ENCODE measurements around the gene VNN1.
"Not testable (repeated sequence)": the region's sequence is repeated elsewhere in the genome, so short reads cannot be mapped to it uniquely, and the experiment has no call there.

The VNN1 gene

GRCh38 chr6:132666118-132666517, 47.7 kb downstream of the VNN1 start:
- DNase-seq = no peak

- DNase-seq = no peak
Observed at GRCh38 chr6:132664309-132665034, 49.4 kb downstream of the VNN1 start.

GRCh38 chr6:132663661-132664060, 50.2 kb downstream of the VNN1 start:
- DNase-seq = no peak

DNA sequence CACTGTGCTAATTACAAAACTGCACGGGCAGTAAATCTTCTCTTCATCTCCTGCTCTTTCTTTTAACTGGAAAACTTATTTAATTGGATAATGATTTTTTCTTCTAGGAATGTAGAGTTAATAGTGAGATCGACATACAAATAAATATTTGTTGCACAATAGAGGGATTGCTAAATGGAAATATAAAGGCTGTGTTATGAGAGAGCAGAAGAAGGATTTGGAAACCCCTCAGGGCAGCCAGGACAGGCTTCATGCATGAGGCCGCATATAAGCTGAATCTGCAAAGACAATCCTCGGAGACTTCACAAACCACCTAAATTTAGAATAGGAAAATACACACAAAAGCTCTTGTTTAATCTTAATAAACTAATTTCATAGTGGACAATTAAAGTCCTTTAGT, 51.9 kb downstream of the VNN1 start:
- DNase-seq = no peak

DNA sequence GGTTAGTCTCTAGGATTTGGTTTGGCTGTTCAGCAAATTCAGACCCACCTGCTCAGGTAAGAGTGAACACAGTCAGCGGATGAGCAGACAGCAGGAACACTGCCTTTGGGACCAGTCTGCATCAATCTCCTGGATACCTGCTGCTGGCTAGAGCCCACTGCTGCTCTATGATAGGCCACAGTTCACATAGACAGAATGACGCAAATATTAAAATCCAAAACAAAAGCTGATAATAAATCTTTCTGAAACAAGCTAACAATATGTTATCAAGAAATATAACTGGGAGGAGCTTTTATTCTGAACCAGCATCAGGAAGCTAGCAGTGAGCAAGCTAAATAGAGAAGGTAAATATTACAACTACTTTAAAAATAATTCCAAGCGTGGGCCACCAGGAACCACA, 54.8 kb downstream of the VNN1 start, which contains the start of gene TAAR1:
TAAR1 (minus strand) TSS at position 101 of the 400 bp plus-strand sequence. CDS start 13,179 bp downstream, outside the sequence.
- no peak for DNase-seq

- no peak for DNase-seq
Observed at GRCh38 chr6:132651062-132651461, 62.8 kb downstream of the VNN1 start.

DNA sequence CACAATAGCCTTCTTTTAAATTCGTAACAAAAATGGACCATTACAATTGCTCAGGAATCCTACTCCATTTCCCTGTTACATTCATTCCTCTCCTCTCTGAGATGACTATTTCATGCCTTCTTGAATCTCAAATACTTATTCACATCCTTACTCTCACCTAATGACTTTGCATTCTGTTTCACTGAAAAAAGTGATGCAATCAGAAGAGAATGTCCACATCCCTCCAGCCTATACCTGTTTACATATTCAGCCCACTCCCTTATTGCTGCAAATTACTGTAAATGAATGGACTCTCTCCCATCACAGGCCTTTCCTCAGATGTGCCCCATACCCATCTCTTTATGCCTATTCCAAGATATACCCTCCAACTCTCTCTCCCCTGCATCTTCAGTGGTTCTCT, 63.4 kb downstream of the VNN1 start:
- DNase-seq = no peak

- no peak for DNase-seq
Observed at GRCh38 chr6:132648828-132649227, 65.0 kb downstream of the VNN1 start.

- peak; percentile 22 for DNase-seq
Observed at GRCh38 chr6:132648356-132648755, 65.5 kb downstream of the VNN1 start.

DNA sequence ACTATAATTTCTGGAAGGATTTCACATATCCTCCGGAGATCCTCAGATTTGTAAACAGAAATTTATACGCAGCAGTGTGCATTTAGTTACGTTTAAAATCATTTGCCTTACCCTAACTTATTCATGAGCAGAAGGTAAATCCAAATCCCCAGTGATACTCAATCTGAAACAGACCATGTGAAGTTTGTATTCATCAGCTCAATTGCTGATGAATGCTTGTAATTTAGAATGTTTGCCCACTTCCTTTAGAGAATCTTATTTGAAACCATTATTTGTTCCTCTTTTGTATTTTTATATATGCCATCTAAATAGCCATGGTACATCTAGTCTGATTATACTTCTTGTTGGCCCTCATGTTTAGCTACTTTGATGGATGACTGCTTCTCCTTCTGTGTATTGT, 70.3 kb downstream of the VNN1 start:
- DNase-seq = no peak

- DNase-seq = not testable (repeated sequence)
Observed at GRCh38 chr6:132637135-132637534, 76.7 kb downstream of the VNN1 start.

- not testable (repeated sequence) for DNase-seq
Observed at GRCh38 chr6:132635906-132636305, 77.9 kb downstream of the VNN1 start.

DNA sequence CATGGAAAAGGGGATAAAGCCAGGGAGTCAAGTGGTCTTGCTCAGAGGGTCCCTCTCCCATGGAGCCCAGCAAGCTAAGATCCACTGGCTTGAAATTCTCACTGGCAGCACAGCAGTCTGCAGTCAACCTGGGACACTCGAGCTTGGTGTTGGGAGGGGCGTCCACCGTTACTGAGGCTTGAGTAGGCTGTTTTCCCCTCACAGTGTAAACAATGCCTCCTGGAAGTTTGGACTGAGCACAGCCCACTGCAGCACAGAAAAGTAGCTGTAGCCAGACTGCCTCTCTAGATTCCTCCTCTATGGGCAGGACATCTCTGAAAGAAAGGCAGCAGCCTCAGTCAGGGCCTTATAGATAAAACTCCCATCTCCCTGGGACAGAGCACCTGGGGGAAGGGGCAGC, 78.6 kb downstream of the VNN1 start:
- DNase-seq = not testable (repeated sequence)

GRCh38 chr6:132634796-132635195, 79.1 kb downstream of the VNN1 start:
- DNase-seq = no peak

DNA sequence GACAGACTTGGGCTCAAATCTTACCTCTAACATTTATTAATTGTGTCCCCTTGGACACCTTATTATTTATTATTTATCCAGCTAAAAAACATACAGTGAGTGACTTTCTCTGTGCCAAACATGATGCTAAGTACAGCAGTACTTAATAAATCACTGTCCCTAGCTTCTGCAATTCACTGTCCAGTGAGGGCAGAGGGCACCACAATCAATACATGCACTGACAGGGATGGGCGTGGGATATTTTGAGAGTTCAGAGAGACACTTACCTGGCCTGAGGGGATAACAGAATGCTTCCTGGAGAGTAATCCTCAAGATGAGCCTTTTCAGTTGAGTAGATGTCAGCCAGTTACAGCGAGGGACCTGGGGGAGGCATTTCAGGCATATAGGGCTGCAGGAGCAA, 80.5 kb downstream of the VNN1 start:
- no peak for DNase-seq
